Vagina (tissue), 2 donors: ENCODE data around the gene RTTN. TPM values are rescaled to one million over a fixed set of nuclear protein-coding genes. Genes with fewer than 3 reads are reported as not detected.

Experiments used
- DNase-seq, 2 donors: peaks; one replicate each; pipeline ENCODE4 v3.0.0-alpha.2; 2017; ENCODE audit errors: extremely low spot score in 2 of 2
- H3K27ac ChIP-seq: fragments of 200-600 bp; sonication (generic); one replicate; pipeline ENCODE4 v1.5.1; 2019
- H3K27me3 ChIP-seq: fragments of 200-600 bp; sonication (generic); one replicate; pipeline ENCODE4 v1.5.1; 2019
- H3K36me3 ChIP-seq, 2 donors: fragments of 200-600 bp; sonication (generic); one replicate each; pipeline ENCODE4 v1.5.1; 2017 to 2019
- H3K4me1 ChIP-seq: fragments of 200-600 bp; sonication (generic); one replicate; pipeline ENCODE4 v1.5.1; 2019
- H3K4me3 ChIP-seq, 2 donors: fragments of 200-600 bp; sonication (generic); 1 replicate in 1 of 2; 2 replicates in 1 of 2; pipeline ENCODE4 v1.5.1; 2016 to 2019
- H3K9me3 ChIP-seq: fragments of 200-600 bp; sonication (generic); one replicate; pipeline ENCODE4 v1.5.1; 2019
- POLR2A ChIP-seq, 2 donors: fragments of 450-650 bp; IDR thresholded peaks; one replicate each; pipeline ENCODE4 v1.6.1; 2017; ENCODE audit warnings: antibody characterized with exemption in 2 of 2, mild to moderate bottlenecking in 2 of 2, moderate library complexity in 2 of 2
- POLR2AphosphoS5 ChIP-seq, 2 donors: sonication (generic); formaldehyde crosslinking; IDR thresholded peaks; one replicate each; pipeline ENCODE4 v1.9.0; 2017; ENCODE audit warnings: antibody characterized with exemption in 2 of 2, mild to moderate bottlenecking in 2 of 2, low read depth in 1 of 2; ENCODE audit not compliant: insufficient read depth in 1 of 2
- intact Hi-C: fragments of 100-400 bp; cut with DNase I; formaldehyde crosslinking; loops from one replicate; pipeline ENCODE4 v1.15.1; 2023
- total RNA-seq: library from RNA; depleted of rRNA; stranded (reverse); fragments of >200 nt; gene quantifications from one replicate; pipeline ENCODE4 v1.2.3, GENCODE V29; 2016
- TF ChIP-seq, protein P1 (sequence below), 3 experiments: fragments of 450-650 bp in 2 of 3; fragments of 200-600 bp in 1 of 3; sonication (generic) in 1 of 3; IDR thresholded peaks; one replicate each; pipeline ENCODE4 v1.5.1; 2017 to 2019; ENCODE audit warnings: antibody characterized with exemption in 3 of 3, mild to moderate bottlenecking in 2 of 3, moderate library complexity in 2 of 3

RTTN gene
- total RNA-seq, 1 donor from 2014 or later = 16.7 TPM

DNA sequence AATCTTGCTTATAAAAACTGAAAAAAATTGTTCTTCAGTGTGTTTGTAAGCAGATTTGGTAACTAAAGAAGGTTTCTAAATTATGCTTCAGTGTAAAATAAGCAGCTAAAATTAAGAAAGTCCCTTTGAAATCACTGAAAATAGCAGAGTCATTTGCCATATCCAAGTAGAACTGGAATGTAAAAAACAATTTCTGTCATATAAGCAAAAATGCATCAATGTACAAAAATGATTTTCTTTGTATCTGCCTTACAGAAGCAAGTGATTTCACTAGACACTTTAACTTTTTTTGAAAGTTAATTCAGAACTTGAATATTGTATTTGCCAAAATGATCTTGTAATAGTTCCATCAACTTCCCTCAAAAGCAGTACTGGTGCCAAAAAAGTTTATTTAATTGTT lies 136.1 kb downstream of the RTTN start:
- TF ChIP-seq, protein P1, sequence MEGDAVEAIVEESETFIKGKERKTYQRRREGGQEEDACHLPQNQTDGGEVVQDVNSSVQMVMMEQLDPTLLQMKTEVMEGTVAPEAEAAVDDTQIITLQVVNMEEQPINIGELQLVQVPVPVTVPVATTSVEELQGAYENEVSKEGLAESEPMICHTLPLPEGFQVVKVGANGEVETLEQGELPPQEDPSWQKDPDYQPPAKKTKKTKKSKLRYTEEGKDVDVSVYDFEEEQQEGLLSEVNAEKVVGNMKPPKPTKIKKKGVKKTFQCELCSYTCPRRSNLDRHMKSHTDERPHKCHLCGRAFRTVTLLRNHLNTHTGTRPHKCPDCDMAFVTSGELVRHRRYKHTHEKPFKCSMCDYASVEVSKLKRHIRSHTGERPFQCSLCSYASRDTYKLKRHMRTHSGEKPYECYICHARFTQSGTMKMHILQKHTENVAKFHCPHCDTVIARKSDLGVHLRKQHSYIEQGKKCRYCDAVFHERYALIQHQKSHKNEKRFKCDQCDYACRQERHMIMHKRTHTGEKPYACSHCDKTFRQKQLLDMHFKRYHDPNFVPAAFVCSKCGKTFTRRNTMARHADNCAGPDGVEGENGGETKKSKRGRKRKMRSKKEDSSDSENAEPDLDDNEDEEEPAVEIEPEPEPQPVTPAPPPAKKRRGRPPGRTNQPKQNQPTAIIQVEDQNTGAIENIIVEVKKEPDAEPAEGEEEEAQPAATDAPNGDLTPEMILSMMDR (IDR thresholded peaks at IDR 0.05) = no peak
- no peak for TF ChIP-seq POLR2AphosphoS5 (IDR thresholded peaks at IDR 0.05; ENCODE audit: insufficient read depth in 1 of 2, low read depth in 1 of 2)
- TF ChIP-seq POLR2A (IDR thresholded peaks at IDR 0.05) = no peak
- Histone ChIP-seq H3K4me3 (no peak overlapping the region), H3K36me3 (no peaks in the 10 kb centered on the region), H3K27me3 (no peaks in the 10 kb centered on the region), H3K9me3 (no peaks in the 10 kb centered on the region), H3K4me1 (no peaks in the 10 kb centered on the region), H3K27ac (no peak overlapping the region)
- intact Hi-C loops = no loop called here
- DNase-seq = no peak

DNA sequence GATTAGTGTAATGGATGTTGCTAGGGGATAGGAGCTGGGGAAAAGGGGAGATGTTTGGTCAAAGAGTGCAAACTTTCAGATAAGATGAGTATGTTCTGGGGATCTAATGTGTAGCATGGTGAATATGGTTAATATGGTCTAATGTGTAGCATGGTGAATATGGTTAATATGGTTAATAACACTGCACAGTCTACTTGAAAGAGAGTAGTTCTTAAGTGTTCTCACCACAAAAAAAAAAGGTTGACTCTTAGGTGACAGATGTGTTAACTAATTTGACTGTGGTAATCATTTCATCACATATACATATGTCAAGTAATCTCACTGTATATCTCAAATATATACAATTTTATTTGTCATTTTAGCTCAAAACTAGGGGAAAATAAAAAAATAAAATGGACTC lies 136.5 kb downstream of the RTTN start:
- Histone ChIP-seq H3K9me3 (no peaks in the 10 kb centered on the region), H3K4me1 (no peaks in the 10 kb centered on the region), H3K36me3 (no peaks in the 10 kb centered on the region), H3K27me3 (no peaks in the 10 kb centered on the region), H3K27ac (no peak overlapping the region), H3K4me3 (no peak overlapping the region)
- intact Hi-C loops = no loop called here
- DNase-seq = no peak
- TF ChIP-seq, protein P1 (IDR thresholded peaks at IDR 0.05) = no peak
- TF ChIP-seq POLR2AphosphoS5 (IDR thresholded peaks at IDR 0.05; ENCODE audit: insufficient read depth in 1 of 2, low read depth in 1 of 2) (no peak), POLR2A (IDR thresholded peaks at IDR 0.05) (no peak)

DNA sequence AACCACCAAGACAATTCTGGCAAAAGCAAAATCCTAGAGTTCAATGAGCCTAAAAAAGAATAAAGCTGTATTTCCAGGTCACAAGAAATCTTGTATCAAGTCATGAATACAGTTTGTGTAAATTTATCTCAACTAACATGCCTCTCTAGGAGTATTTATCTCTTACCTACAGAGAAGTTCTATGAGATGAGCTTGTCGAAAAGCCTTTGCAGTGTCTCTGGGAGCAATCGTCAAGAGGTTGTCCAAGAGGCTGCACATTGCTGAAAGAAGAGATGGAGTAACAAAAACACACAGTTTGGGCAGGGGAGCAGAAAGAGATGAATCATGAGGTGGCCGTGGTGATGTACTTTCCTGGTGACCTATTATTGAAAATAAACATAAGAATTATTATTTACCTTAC lies 145.8 kb downstream of the RTTN start:
- intact Hi-C loops = no loop called here
- Histone ChIP-seq H3K36me3 (peaks cover 5 to 14% of the 10 kb centered on the region in 2 donors), H3K27ac (no peak overlapping the region), H3K4me1 (no peaks in the 10 kb centered on the region), H3K9me3 (no peaks in the 10 kb centered on the region), H3K27me3 (no peaks in the 10 kb centered on the region), H3K4me3 (no peak overlapping the region)
- TF ChIP-seq, protein P1 (IDR thresholded peaks at IDR 0.05) = no peak
- TF ChIP-seq POLR2AphosphoS5 (IDR thresholded peaks at IDR 0.05; ENCODE audit: insufficient read depth in 1 of 2, low read depth in 1 of 2) = no peak
- DNase-seq = no peak

DNA sequence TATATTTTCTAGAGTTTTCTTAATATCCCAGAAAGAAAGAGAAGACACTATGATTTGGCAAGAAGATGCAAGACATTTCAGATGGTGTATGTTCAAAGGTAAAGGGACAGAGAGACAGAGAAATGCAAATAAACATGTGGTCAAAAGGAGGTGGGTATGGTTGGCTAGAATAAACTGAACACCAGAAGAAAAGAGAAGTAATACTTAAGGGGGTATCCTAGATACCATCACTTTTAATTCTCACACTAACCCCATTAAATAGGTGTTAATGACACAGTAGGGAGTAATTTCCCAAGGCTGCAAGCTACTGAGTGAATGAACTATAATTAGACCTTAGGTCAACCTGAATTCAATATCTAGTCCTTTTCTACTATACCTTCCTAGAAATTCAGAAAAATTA lies 146.6 kb downstream of the RTTN start:
- no peak overlapping the region for H3K4me3 ChIP-seq
- H3K36me3 ChIP-seq = peaks cover 5 to 14% of the 10 kb centered on the region in 2 donors
- DNase-seq = no peak
- H3K27ac ChIP-seq = no peak overlapping the region
- no peak for TF ChIP-seq POLR2AphosphoS5 (IDR thresholded peaks at IDR 0.05; ENCODE audit: insufficient read depth in 1 of 2, low read depth in 1 of 2)
- TF ChIP-seq POLR2A (IDR thresholded peaks at IDR 0.05) = no peak
- TF ChIP-seq, protein P1 (IDR thresholded peaks at IDR 0.05) = no peak
- no peaks in the 10 kb centered on the region for H3K9me3 ChIP-seq
- intact Hi-C loops = no loop called here
- H3K4me1 ChIP-seq = no peaks in the 10 kb centered on the region
- no peaks in the 10 kb centered on the region for H3K27me3 ChIP-seq

DNA sequence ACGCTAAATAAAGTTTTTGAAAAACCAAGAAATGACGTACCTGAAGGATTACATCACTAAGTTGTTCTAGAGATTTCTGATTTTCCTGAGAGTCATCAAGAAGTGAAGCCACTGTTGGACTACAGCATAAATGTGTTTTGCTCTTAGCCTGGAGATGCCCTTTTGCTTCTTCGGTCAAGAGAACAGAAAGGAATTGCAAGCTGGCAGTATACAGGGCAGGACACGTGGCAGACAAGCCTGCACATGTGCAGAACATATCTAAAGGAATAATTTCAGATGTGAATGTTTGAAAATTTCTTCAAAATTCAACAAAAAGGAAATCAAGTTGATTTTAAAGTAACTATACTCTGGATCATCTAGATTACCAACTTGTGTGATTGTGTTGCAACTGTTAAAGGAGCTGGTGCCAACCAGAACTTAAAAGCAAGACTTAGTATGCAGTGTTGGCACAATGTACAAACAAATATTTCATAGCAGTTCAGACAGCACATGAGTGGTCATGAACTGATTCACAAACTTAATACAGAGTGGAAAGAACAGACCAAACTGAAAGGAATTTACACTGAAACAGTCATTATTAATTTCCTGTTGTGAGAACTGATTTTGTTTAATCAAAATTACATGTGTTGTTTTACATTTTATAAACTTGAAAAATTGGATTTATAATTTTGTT lies 157.4 kb downstream of the RTTN start:
- Histone ChIP-seq H3K4me3 (no peak overlapping the region), H3K36me3 (peaks cover 0 to 4% of the 10 kb centered on the region in 2 donors), H3K27ac (no peak overlapping the region), H3K27me3 (no peaks in the 10 kb centered on the region), H3K4me1 (no peaks in the 10 kb centered on the region), H3K9me3 (no peaks in the 10 kb centered on the region)
- intact Hi-C loops = no loop called here
- DNase-seq = no peak
- TF ChIP-seq POLR2AphosphoS5 (IDR thresholded peaks at IDR 0.05; ENCODE audit: insufficient read depth in 1 of 2, low read depth in 1 of 2) (no peak), POLR2A (IDR thresholded peaks at IDR 0.05) (no peak)
- TF ChIP-seq, protein P1 (IDR thresholded peaks at IDR 0.05) = no peak
